GM12892 (cell line): ENCODE measurements around the gene FBXW9.
A peak's percentile ranks its signal among the peaks of the same experiment; 100 is the strongest.
"Not testable (repeated sequence)": the region's sequence is repeated elsewhere in the genome, so short reads cannot be mapped to it uniquely, and the experiment has no call there.

Source experiments
- POLR2A ChIP-seq: IDR thresholded peaks from 2 replicates; pipeline ENCODE4 v1.6.1; 2011; ENCODE audit warnings: low read depth, low read length, control low read depth
- POLR2AphosphoS5 ChIP-seq: IDR thresholded peaks from 2 replicates; pipeline ENCODE4 v1.6.1; 2011; ENCODE audit warnings: low read depth, low read length, control low read depth

DNA sequence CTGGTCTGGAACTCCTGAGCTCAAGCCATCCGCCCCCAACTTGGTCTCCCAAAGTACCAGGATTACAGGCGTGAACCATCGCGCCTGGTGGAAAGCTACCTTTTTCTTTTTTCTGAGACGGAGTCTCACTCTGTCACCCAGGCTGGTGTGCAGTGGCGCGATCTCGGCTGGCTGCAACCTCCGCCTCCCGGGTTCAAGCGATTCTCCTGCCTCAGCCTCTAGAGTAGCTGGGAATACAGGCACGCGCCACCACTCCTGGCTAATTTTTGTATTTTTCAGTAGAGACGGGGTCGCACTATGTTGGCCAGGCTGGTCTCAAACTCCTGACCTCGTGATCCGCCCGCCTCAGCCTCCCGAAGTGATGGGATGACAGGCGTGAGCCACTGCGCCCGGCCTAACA, 994 bp upstream of the FBXW9 start:
- TF ChIP-seq POLR2AphosphoS5, result 0 out of 2 replicates have a peak, but pooled peaks have one; percentile 11
- not testable (repeated sequence) for TF ChIP-seq POLR2A
